SK-N-MC (cell line): ENCODE results near the gene PGLYRP1.

Experiments used
- DNase-seq: peaks from one replicate; pipeline ENCODE4 v3.0.0-alpha.2; 2011; ENCODE audit warnings: low read depth, low spot score
- H3K27ac ChIP-seq: fragments of 200-600 bp; sonication (generic); 2 replicates; pipeline ENCODE4 v1.5.1; 2016; ENCODE audit warnings: mixed run types
- H3K36me3 ChIP-seq: fragments of 200-600 bp; sonication (generic); 2 replicates; pipeline ENCODE4 v1.6.1; 2017; ENCODE audit warnings: antibody characterized with exemption, low read length, mixed read lengths; ENCODE audit not compliant: insufficient read depth
- H3K4me3 ChIP-seq: fragments of 200-600 bp; sonication (generic); 2 replicates; pipeline ENCODE4 v1.5.1; 2016
- H3K9ac ChIP-seq: fragments of 200-600 bp; sonication (generic); 2 replicates; pipeline ENCODE4 v1.8.0; 2017; ENCODE audit warnings: mixed run types, mixed read lengths; ENCODE audit not compliant: insufficient read length
- H3K9me3 ChIP-seq: fragments of 200-600 bp; sonication (generic); 2 replicates; pipeline ENCODE4 v1.6.1; 2017; ENCODE audit warnings: low read depth, mild to moderate bottlenecking, antibody characterized with exemption, low read length, moderate library complexity, mixed read lengths
- EZH2 ChIP-seq: fragments of 200-600 bp; sonication (generic); IDR thresholded peaks from one replicate; pipeline ENCODE4 v1.6.1; 2017; ENCODE audit warnings: antibody characterized with exemption
- FOXP2 ChIP-seq: optimal IDR thresholded peaks from 2 replicates; pipeline ENCODE3; 2011; ENCODE audit warnings: mild to moderate bottlenecking, moderate library complexity; ENCODE audit not compliant: insufficient read depth; ENCODE audit errors: extremely low read length, control extremely low read depth
- POLR2AphosphoS5 ChIP-seq: IDR thresholded peaks from 2 replicates; pipeline ENCODE4 v1.6.1; 2012; ENCODE audit warnings: mild to moderate bottlenecking, low read depth, low read length, borderline replicate concordance

The PGLYRP1 gene

DNA sequence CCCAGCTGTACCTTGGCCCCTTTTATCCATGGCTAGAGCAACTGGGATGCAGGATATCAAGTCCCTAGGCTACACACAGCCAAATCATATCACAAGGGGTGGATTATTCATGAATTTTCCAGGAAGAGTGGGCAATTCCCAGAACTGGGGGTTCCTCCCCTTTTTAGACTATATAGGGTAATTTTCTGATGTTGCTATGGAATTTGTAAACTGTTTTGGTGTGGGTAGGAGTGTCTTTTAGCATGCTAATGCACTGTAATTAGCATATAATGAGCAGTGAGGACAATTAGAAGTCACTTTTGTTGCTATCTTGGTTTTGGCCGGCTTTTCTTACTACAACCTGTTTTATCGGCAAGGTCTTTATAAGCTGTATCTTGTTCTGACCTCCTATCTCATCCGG, 35.9 kb upstream of the PGLYRP1 start:
- H3K9me3 ChIP-seq: no peaks in the 10 kb centered on the region
- H3K9ac ChIP-seq: no peak overlapping the region

DNA sequence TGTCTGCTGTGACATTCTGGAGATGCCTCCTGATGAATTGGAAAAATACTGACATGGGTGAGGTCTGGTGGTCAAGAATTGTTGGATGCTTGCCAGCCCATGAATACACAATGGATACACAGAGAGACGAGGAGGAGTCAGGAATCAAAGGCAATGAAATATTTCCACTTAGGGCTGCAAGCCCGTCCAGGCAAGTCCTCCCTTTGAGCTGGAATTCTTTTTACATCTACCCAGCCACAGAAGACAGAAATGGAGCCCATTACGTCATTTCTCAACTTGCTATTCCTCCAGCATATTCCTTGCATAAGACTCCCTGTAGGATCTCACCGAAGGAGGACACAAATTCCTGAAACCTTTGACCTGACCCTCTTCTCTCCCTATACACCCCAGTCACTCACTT, 33.7 kb upstream of the PGLYRP1 start:
- DNase-seq: no peak
- H3K36me3 ChIP-seq: no peaks in the 10 kb centered on the region
- no peak for TF ChIP-seq EZH2
- no peak for TF ChIP-seq POLR2AphosphoS5
- TF ChIP-seq FOXP2: no peak
- no peak overlapping the region for H3K9ac ChIP-seq
- H3K9me3 ChIP-seq: no peaks in the 10 kb centered on the region
- H3K4me3 ChIP-seq: no peak overlapping the region
- no peak overlapping the region for H3K27ac ChIP-seq

More for the DNA sequence above, 35.9 kb upstream of the PGLYRP1 start:
- Histone ChIP-seq H3K4me3 (no peak overlapping the region), H3K27ac (no peak overlapping the region), H3K36me3 (no peaks in the 10 kb centered on the region)
- no peak for DNase-seq
- no peak for TF ChIP-seq EZH2
- no peak for TF ChIP-seq POLR2AphosphoS5
- no peak for TF ChIP-seq FOXP2

DNA sequence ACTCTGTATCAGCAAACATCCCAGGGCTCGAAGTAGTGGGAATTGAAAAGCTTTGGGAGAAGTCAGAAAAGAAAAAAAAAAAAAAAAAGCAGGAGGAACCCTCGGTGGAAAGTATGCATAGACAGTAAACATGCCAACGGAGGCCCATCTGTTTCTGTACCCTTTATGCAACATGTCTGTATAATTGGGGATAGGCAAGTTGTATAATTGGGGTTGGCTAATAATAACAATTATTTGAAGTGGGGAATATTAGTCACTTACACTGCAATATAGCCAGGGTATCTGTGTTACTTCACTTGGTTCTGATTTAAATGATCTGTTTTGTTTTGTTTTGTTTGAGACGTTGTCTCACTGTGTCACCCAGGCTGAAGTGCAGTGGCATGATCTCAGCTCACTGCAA, 30.0 kb upstream of the PGLYRP1 start:
- TF ChIP-seq FOXP2 (no peak), POLR2AphosphoS5 (no peak), EZH2 (no peak)
- no peak for DNase-seq
- H3K9me3 ChIP-seq: no peaks in the 10 kb centered on the region
- H3K9ac ChIP-seq: no peak overlapping the region
- no peak overlapping the region for H3K27ac ChIP-seq
- H3K36me3 ChIP-seq: no peaks in the 10 kb centered on the region
- no peak overlapping the region for H3K4me3 ChIP-seq

DNA sequence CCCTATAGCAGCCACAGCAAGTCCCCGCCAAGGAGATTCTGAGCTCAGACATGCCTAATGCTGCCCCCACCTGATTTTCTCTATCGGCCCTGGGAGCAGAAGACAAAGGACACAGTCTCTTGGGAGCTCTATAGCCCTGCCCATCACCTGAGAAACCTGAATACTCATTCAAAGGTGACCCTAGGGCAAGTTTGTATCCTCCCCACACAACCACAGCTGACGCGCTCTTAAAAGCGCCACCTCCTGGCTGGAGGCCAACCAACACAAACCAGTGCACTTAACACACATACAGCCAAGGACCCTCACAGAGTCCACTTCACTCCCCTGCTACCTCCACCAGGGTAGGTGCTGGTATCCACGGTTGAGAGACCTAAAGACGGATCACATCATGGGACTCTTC, 26.7 kb upstream of the PGLYRP1 start:
- no peak overlapping the region for H3K27ac ChIP-seq
- H3K4me3 ChIP-seq: no peak overlapping the region
- H3K36me3 ChIP-seq: no peaks in the 10 kb centered on the region
- H3K9me3 ChIP-seq: no peaks in the 10 kb centered on the region
- no peak overlapping the region for H3K9ac ChIP-seq
- TF ChIP-seq EZH2: no peak
- no peak for TF ChIP-seq FOXP2
- TF ChIP-seq POLR2AphosphoS5: no peak
- DNase-seq: no peak

DNA sequence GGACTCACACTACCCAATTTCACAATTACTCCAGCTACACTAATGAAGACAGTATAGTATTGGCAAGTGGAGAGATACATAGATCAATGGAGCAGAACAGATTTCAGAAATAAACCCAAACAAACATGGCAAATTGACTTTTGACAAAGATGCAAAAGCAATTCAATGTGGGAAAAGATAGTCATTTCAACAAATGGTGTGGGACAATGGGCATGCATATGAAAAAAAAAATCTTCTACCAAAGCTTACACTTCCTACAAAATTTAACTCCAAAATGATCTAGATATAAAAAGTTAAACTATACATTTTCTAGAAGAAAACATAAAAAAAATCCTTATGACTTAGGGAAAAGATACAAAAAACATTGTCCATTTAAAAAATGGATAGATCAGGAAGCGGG, 20.7 kb upstream of the PGLYRP1 start:
- no peak overlapping the region for H3K27ac ChIP-seq
- no peak for DNase-seq
- H3K9ac ChIP-seq: no peak overlapping the region
- no peaks in the 10 kb centered on the region for H3K36me3 ChIP-seq
- TF ChIP-seq FOXP2: no peak
- TF ChIP-seq EZH2: no peak
- TF ChIP-seq POLR2AphosphoS5: no peak
- H3K4me3 ChIP-seq: no peak overlapping the region
- no peaks in the 10 kb centered on the region for H3K9me3 ChIP-seq

DNA sequence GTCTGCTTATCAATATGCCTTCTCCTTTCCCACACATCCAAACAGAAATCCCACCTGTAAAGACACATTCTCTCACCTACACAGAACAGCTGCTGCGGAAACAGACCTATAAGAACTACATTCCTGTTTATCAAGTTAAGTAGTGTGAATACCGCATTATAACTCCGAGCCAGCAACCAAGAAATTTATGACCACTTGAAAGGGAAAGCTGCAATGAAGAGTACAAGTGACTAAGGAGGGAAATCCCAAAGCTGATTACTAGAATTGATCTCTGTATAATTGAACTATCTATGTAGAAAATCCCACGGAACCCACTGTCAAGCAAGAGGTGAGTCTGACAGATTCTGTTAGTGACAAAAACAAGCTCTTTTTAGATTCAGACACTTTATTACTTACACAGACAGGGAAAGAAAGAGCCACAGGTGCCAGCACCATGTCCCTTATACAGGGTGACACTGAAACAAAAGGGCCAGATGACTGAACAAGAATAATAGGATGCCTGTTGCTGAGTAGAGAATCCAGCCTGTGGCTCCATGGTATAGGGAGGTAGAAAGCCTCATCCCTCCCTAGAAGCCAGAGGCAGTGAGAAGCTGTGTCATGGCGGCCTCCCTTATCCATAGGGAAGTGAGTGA, 19.5 kb upstream of the PGLYRP1 start:
- H3K9ac ChIP-seq: no peak overlapping the region
- H3K27ac ChIP-seq: no peak overlapping the region
- H3K9me3 ChIP-seq: no peaks in the 10 kb centered on the region
- H3K4me3 ChIP-seq: no peak overlapping the region
- no peak for TF ChIP-seq EZH2
- TF ChIP-seq FOXP2: no peak
- no peak for TF ChIP-seq POLR2AphosphoS5
- no peaks in the 10 kb centered on the region for H3K36me3 ChIP-seq
- no peak for DNase-seq

DNA sequence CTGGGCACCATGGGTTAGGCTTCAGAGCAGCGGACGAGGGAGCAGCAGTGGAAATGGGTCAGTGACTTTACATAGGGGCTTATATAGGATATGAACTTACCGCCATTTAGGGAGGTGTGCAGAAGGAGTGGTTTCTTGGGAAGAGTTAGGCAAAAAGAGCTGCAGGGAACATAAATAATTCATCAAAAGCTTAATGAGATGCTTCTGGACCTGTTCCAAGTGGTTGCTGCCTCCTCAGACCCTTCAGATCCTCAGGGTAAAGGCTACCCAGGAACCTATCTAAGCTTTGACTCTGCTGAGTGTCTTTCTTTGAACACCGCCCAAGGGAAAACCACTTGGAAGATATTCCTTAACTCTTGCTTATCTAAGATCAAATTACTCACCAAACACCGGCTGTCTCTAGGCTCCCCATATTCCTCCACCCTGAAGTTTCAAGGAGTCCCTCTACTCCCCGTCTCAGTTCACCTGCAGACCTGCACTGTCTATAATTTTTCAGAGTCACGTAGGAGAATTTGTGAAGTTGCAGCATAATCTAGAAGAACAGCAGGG, 18.2 kb upstream of the PGLYRP1 start, which contains the start of gene IGFL4:
Gene IGFL4 (minus strand): TSS at position 51 of the 549 bp plus-strand sequence. CDS start 40 bp downstream, at position 11.
- no peaks in the 10 kb centered on the region for H3K9me3 ChIP-seq
- no peak within 1 kb of the TSS for H3K27ac ChIP-seq
- no peak within 1 kb of the TSS for H3K9ac ChIP-seq
- H3K4me3 ChIP-seq: peak within 1 kb of the TSS; percentile 17; the same call in 1 of the 2 replicates
- no peaks in the 10 kb centered on the region for H3K36me3 ChIP-seq
- TF ChIP-seq EZH2: no peak
- peak; percentile 49 for TF ChIP-seq FOXP2
- peak; percentile 65; the same call in 1 of the 2 replicates for TF ChIP-seq POLR2AphosphoS5
- DNase-seq: peak; percentile 99

DNA sequence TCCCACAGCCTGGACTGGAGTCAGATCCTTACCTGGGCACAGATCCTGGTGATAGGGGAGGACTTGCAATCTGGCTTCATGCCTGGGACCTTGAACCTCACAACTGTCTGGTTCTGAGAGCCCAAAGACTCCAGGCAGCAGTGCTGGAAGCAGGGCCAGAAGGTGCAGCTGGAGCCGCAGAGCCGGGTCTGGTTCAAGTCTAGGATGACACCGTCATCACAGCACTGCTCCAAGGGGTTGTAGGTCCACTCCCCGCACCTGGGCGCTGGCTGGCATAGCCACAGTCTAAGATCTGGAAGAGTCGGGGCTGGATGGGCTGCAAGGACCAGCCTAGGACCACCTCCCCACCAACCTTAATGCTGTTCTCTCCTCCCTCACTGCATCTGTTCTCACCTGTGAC, 17.3 kb upstream of the PGLYRP1 start:
- no peak overlapping the region for H3K4me3 ChIP-seq
- no peaks in the 10 kb centered on the region for H3K9me3 ChIP-seq
- no peak for DNase-seq
- TF ChIP-seq POLR2AphosphoS5 (no peak), EZH2 (no peak), FOXP2 (no peak)
- no peak overlapping the region for H3K27ac ChIP-seq
- no peak overlapping the region for H3K9ac ChIP-seq
- H3K36me3 ChIP-seq: no peaks in the 10 kb centered on the region
